ENCODE results near the gene RRM1.
"Not testable (repeated sequence)": the region's sequence is repeated elsewhere in the genome, so short reads cannot be mapped to it uniquely, and the experiment has no call there.

The RRM1 gene

GRCh38 chr11:4076774-4077173 lies 17.8 kb upstream of the RRM1 start:
- no peak for DNase-seq

GRCh38 chr11:4083198-4083597 lies 11.4 kb upstream of the RRM1 start:
- DNase-seq: no peak

- DNase-seq: no peak
Observed at GRCh38 chr11:4084406-4085125, 10.0 kb upstream of the RRM1 start.

GRCh38 chr11:4085575-4085974 lies 9.0 kb upstream of the RRM1 start:
- no peak for DNase-seq

DNA sequence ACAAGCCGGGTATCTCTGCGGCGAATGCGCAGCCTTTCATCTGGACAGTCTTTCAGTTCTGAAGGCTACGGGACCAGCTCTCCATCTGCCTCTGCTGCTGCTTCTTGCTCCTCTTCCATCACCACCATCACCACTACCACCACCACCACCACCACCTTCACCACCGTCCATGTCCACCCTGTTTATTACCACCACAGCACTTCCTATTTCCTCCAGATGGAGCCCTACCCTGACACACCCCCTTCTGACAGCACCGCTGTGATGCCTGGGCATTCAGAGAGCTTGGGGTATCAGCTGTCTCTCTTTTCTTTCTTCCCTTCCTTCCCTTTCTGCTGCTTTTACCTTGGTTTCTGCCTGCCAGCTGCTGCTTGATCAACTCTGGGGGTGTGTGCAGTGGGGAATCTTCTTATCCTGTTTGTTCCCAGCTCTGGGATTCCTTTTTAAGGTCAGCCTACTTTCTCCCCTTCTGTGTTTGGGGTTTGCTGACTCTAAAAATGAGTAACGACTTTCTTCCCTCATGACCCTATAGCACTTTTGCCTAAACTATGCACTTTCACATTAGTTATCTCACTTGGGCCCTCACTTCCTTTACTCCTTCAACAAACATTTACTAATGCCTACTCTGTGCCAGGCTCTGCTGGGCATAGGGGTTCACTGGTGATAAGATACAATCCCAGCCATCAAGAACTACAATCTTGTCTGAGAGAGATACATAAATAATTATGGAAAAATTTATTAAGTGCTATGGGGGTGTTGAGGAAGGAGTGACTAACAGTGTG lies 7.8 kb upstream of the RRM1 start:
- DNase-seq: no peak

DNA sequence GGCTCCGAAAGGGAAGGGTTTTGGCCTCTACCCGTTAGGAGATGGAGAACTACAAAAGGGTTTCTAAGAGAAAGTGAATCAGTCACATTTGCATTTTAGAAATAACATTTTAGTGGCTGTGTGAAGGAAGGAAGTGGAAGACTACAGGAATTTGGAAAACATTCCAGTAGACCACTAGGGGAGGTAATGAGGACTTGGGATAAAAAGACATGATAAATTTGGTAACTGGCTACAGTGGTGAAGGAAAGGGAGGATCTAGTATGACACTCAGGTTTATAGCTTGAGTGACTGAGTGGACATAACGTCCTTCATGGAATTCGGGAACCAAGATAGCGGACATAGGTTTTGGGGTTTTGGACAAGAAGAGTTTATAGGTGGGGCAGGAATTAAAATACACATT lies 7.0 kb upstream of the RRM1 start:
- no peak for DNase-seq

- no peak for DNase-seq
Observed at GRCh38 chr11:4090258-4090657, 4.3 kb upstream of the RRM1 start.

DNA sequence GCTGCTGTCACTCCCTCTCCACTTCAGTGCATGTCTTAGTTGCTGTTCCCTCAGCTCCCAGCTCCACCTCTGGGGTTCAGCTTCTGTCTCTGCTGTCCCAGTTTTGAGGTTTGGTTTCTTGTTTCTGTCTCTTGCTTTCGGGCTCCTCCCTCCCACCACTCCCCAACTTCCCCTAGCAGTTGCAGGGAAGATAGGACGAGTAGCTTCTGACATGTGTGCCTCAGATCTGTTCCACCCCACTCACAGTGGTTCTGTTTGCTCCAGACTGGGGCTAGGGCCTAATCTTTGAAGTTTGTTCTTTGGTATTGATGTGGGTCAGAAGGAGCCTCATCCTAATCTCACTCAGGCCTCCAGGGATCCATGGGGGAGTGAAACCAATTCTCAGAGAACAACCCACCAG lies 2.6 kb upstream of the RRM1 start:
- DNase-seq: no peak

DNA sequence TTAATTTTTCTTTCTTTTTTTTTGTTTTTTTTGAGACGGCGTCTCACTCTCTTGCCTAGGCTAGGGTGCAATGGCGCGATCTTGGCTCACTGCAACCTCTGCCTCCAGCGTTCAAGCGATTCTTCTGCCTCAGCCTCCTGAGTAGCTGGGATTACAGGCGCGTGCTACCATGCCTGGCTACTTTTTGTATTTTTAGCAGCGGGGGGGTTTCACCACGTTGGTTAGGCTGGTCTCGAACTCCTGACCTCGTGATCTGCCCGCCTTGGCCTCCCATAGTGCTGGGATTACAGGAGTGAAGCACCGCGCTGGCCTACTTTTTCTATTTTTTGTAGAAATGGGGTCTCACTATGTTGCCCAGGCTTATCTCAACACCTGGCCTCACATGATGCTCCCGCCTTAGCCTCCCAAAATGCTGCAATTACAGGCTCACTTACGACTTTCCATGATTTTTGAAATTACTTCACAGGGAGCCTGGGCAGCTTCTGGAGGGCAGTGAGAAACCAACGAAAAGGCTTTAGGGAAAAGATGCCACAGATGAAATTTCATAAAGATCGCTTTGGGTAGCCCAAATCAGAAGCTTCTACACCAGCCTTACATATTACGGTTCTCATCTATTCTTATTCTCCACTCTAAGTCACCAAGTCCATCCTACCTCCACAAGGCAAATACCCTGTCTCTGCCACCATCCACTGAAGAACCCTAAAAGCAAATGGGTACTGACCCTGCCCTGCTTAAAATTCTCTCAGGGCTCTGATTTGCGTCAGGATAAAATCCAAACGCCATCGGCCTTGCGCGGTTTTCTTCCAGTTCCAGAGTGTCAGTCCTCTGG lies 866 bp upstream of the RRM1 start:
- peak in 1 of 56 donors; percentile 45 for DNase-seq

DNA sequence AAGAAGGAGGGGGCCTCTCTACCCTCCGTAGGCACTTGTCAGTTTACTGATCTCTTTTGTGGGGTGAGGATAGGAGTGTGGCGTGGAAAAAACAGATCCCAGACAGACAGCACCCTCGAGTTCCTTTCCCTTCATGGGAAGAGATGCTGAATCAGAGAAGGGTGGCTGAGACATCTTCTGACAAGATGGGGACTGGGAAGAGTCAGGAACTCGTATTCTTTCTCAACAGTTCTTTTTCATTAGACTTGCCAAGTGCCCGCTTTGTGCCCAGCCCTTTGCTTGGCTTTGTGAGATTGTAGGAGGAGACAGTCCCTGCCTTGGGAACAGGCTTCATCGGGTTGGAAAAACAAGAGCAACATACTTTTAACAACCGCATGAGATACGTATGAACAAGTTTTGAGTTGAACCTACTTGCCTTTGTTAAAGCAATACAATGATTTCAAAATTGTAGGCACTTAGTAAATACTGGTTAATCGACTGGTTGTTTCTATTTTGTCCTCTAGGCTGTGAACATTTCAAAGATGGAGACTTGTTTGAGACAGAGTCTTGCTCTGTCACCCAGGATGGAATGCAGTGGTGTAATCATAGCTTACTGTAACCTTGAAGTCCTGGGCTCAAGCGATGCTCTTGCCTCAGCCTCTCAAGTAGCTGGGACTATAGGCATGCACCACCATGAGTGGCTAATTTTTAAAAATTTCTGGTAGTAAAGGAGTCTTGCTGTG lies 1.1 kb downstream of the RRM1 start:
- peak in 1 of 56 donors; percentile 24 for DNase-seq

DNA sequence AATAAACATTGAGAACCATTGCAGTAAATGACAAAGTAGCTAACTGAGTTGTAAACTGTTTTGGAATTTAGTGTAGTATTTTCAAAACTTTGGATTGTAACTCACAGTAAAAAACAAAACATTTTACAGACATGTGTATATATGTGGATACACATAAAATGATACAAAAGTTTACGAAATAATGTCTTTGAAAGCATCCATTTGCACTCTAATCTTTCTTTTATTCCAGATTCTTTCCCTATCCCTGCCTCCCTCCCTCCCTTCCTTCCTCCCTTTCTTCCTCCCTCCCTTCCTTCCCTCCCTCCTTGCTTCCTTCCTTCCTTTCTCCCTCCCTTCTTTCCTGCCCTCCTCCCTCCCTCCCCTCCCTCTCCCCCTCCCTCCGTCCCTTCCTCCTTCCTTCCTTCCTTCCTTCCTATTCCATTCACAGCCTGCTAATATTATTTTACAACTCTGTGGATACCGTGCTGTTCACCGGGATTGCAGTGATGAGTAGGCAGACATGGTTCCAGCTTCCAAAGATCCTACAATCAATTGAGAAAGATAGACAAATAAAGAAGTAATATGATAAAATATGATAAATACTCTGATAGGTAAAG lies 3.5 kb downstream of the RRM1 start:
- DNase-seq: no peak

- no peak for DNase-seq
Observed at GRCh38 chr11:4102711-4103110, 8.1 kb downstream of the RRM1 start.

GRCh38 chr11:4103269-4103668 lies 8.7 kb downstream of the RRM1 start:
- DNase-seq: no peak

DNA sequence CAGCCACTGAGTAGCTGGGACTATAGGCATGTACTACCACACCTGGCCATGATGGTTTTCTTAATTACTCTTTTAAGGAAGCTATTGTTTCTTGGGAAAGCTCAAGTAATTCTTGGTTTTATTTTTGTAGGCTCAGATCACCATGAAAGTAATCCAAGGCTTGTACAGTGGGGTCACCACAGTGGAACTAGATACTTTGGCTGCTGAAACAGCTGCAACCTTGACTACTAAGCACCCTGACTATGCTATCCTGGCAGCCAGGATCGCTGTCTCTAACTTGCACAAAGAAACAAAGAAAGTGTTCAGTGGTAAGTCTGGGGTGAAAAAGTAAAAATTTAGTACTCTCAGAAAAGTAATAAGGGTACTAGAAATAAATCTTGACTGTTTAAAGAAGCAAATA lies 11.3 kb downstream of the RRM1 start:
- DNase-seq: no peak

- DNase-seq: no peak
Observed at GRCh38 chr11:4111834-4112233, 17.2 kb downstream of the RRM1 start.

GRCh38 chr11:4115128-4115527 lies 20.5 kb downstream of the RRM1 start:
- no peak for DNase-seq

DNA sequence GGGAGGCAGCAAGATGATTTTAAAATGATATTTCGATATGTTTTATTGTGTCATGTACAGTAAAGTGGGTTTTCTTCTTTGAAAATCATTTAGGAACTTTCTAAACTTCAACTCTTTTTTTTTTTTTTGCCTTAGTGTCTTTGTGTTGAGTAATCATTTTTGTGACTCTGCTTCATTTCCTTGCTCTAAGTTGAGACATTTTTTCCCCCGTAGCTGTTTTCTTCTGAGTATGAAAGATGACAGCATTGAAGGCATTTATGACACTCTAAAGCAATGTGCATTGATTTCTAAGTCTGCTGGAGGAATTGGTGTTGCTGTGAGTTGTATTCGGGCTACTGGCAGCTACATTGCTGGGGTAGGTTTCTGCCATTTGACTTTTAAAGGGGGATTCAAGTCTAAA lies 23.5 kb downstream of the RRM1 start:
- DNase-seq: no peak

- DNase-seq: no peak
Observed at GRCh38 chr11:4123218-4123617, 28.6 kb downstream of the RRM1 start.

GRCh38 chr11:4125141-4125540 lies 30.5 kb downstream of the RRM1 start:
- no peak for DNase-seq

- no peak for DNase-seq
Observed at GRCh38 chr11:4127357-4127756, 32.8 kb downstream of the RRM1 start.

DNA sequence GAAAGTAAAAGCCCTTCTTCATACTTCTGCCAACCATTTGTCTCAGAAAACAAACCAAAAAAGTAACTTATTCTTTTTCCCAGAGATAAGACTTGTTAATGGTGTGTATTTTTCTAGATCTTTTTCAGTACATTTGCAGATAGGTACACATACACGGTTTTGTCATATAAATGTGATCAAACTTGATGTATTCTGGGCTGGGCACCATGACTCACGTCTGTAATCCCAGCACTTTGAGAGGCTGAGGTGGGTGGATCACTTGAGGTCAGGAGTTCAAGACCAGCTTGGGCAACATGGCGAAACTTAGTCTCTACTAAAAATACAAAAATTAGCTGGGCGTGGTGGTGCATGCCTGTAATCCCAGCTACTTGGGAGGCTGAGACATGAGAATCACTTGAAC lies 35.6 kb downstream of the RRM1 start:
- DNase-seq: not testable (repeated sequence)
